H9 (cell line): ENCODE data around the gene ATP8A2. TPM values are rescaled to one million over a fixed set of nuclear protein-coding genes. Genes with fewer than 3 reads are reported as not detected.

ENCODE experiments used
- DNase-seq: peaks from one replicate; pipeline ENCODE4 v3.0.0-alpha.2; 2017
- H2AFZ ChIP-seq: one replicate; pipeline ENCODE4 v1.6.1; 2013; ENCODE audit warnings: mild to moderate bottlenecking, low read length, control low read depth, moderate library complexity
- H2AK5ac ChIP-seq: 2 replicates; pipeline ENCODE4 v1.6.1; 2013; ENCODE audit warnings: low read length, control low read depth, mixed read lengths; ENCODE audit not compliant: insufficient read length
- H2BK120ac ChIP-seq: one replicate; pipeline ENCODE4 v1.6.1; 2013; ENCODE audit warnings: low read depth, mild to moderate bottlenecking, low read length, control low read depth, inconsistent platforms; ENCODE audit not compliant: poor library complexity, severe bottlenecking
- H2BK12ac ChIP-seq: 2 replicates; pipeline ENCODE4 v1.6.1; 2013; ENCODE audit warnings: low read length, control low read depth, mixed read lengths, low read depth; ENCODE audit not compliant: insufficient read length
- H2BK15ac ChIP-seq: 2 replicates; pipeline ENCODE4 v1.6.1; 2013; ENCODE audit warnings: low read depth, low read length, control low read depth
- H2BK20ac ChIP-seq: one replicate; pipeline ENCODE4 v1.6.1; 2013; ENCODE audit warnings: low read depth, mild to moderate bottlenecking, low read length, control low read depth, inconsistent platforms; ENCODE audit not compliant: poor library complexity, severe bottlenecking
- H2BK5ac ChIP-seq: 2 replicates; pipeline ENCODE4 v1.6.1; 2013; ENCODE audit warnings: low read length, control low read depth, mixed read lengths; ENCODE audit not compliant: insufficient read length
- H3K14ac ChIP-seq: 2 replicates; pipeline ENCODE4 v1.6.1; 2013; ENCODE audit warnings: low read length, control low read depth; ENCODE audit not compliant: insufficient read depth
- H3K18ac ChIP-seq: 2 replicates; pipeline ENCODE4 v1.6.1; 2013; ENCODE audit warnings: low read depth, mild to moderate bottlenecking, mixed read lengths, low read length, control low read depth; ENCODE audit not compliant: insufficient read length
- H3K23ac ChIP-seq: 2 replicates; pipeline ENCODE4 v1.6.1; 2013; ENCODE audit warnings: low read length, control low read depth, mixed read lengths, low read depth; ENCODE audit not compliant: insufficient read length
- H3K23me2 ChIP-seq: 2 replicates; pipeline ENCODE4 v1.6.1; 2013; ENCODE audit warnings: low read depth, mild to moderate bottlenecking, mixed read lengths, low read length, control low read depth; ENCODE audit not compliant: insufficient read length, poor library complexity, severe bottlenecking
- H3K27ac ChIP-seq: 2 replicates; pipeline ENCODE4 v1.5.1; 2013; ENCODE audit warnings: low read length, control low read depth, mixed read lengths, low read depth; ENCODE audit not compliant: insufficient read length
- H3K27me3 ChIP-seq: 2 replicates; pipeline ENCODE4 v1.6.1; 2013; ENCODE audit warnings: low read length, control low read depth, inconsistent platforms; ENCODE audit not compliant: insufficient read depth
- H3K4ac ChIP-seq: 2 replicates; pipeline ENCODE4 v1.6.1; 2013; ENCODE audit warnings: low read depth, mild to moderate bottlenecking, control low read depth, inconsistent platforms, low read length, moderate library complexity
- H3K4me1 ChIP-seq: 2 replicates; pipeline ENCODE4 v1.6.1; 2013; ENCODE audit warnings: low read length, control low read depth, inconsistent platforms; ENCODE audit not compliant: insufficient read depth
- H3K4me2 ChIP-seq: 2 replicates; pipeline ENCODE4 v1.6.1; 2013; ENCODE audit warnings: low read length, control low read depth, mixed read lengths; ENCODE audit not compliant: insufficient read length, insufficient read depth
- H3K56ac ChIP-seq: 2 replicates; pipeline ENCODE4 v1.6.1; 2013; ENCODE audit warnings: low read depth, mild to moderate bottlenecking, mixed read lengths, low read length, control low read depth; ENCODE audit not compliant: insufficient read length
- H3K79me1 ChIP-seq: 2 replicates; pipeline ENCODE4 v1.6.1; 2013; ENCODE audit warnings: low read depth, mild to moderate bottlenecking, moderate library complexity, low read length, control low read depth, inconsistent platforms; ENCODE audit not compliant: insufficient read depth, poor library complexity, severe bottlenecking
- H3K79me2 ChIP-seq: 2 replicates; pipeline ENCODE4 v1.6.1; 2013; ENCODE audit warnings: low read length, control low read depth, inconsistent platforms; ENCODE audit not compliant: insufficient read depth
- H3K9ac ChIP-seq: 2 replicates; pipeline ENCODE4 v1.6.1; 2013; ENCODE audit warnings: low read length, control low read depth, mixed read lengths; ENCODE audit not compliant: insufficient read length; ENCODE audit errors: extremely low read depth
- H3K9me3 ChIP-seq: one replicate; pipeline ENCODE4 v1.6.1; 2013; ENCODE audit warnings: low read depth, low read length, inconsistent platforms; ENCODE audit not compliant: control insufficient read depth
- H3T11ph ChIP-seq: one replicate; pipeline ENCODE4 v1.6.1; 2013; ENCODE audit warnings: mild to moderate bottlenecking, low read length, control low read depth, inconsistent platforms
- H4K20me1 ChIP-seq: one replicate; pipeline ENCODE4 v1.6.1; 2013; ENCODE audit not compliant: control insufficient read depth, insufficient read length, insufficient read depth
- H4K5ac ChIP-seq: 2 replicates; pipeline ENCODE4 v1.6.1; 2013; ENCODE audit warnings: low read depth, mild to moderate bottlenecking, mixed read lengths, low read length, control low read depth; ENCODE audit not compliant: insufficient read length
- H4K8ac ChIP-seq: replicated peaks from 2 replicates; pipeline ENCODE4 v1.6.1; 2013; ENCODE audit warnings: low read length, control low read depth, mixed read lengths, low read depth; ENCODE audit not compliant: insufficient read length
- H4K91ac ChIP-seq: 2 replicates; pipeline ENCODE4 v1.6.1; 2013; ENCODE audit warnings: low read depth, mild to moderate bottlenecking, moderate library complexity, mixed read lengths, low read length, control low read depth; ENCODE audit not compliant: insufficient read length
- H3K27ac Mint-ChIP-seq, 3 experiments: 2 replicates in 2 of 3; 3 replicates in 1 of 3; pipeline ENCODE4 v1.8.0; 2020 to 2021; ENCODE audit warnings: mixed read lengths in 3 of 3, mild to moderate bottlenecking in 1 of 3, moderate library complexity in 1 of 3
- H3K27me3 Mint-ChIP-seq: 2 replicates; pipeline ENCODE4 v1.8.0; 2021; ENCODE audit warnings: low read depth, mild to moderate bottlenecking, moderate library complexity, mixed read lengths
- H3K36me3 Mint-ChIP-seq, 3 experiments: 2 replicates in 2 of 3; 3 replicates in 1 of 3; pipeline ENCODE4 v1.8.0; 2020 to 2021; ENCODE audit warnings: low read depth in 3 of 3, mixed read lengths in 3 of 3; ENCODE audit not compliant: insufficient read depth in 1 of 3
- H3K4me1 Mint-ChIP-seq, 2 experiments: 2 replicates each; pipeline ENCODE4 v1.8.0; 2020; ENCODE audit warnings: mixed read lengths in 2 of 2
- H3K4me3 Mint-ChIP-seq, 2 experiments: 2 replicates in 1 of 2; 3 replicates in 1 of 2; pipeline ENCODE4 v1.8.0; 2020 to 2021; ENCODE audit warnings: mild to moderate bottlenecking in 2 of 2, mixed read lengths in 2 of 2, moderate library complexity in 1 of 2
- H3K9me3 Mint-ChIP-seq, 2 experiments: 2 replicates in 1 of 2; 3 replicates in 1 of 2; pipeline ENCODE4 v1.8.0; 2020; ENCODE audit warnings: mild to moderate bottlenecking in 2 of 2, mixed read lengths in 2 of 2, moderate library complexity in 1 of 2
- CTCF ChIP-seq: fragments of 200-600 bp; sonication (generic); conservative IDR thresholded peaks from 3 replicates; pipeline ENCODE4 v1.8.0; 2021; ENCODE audit warnings: antibody characterized with exemption, mild to moderate bottlenecking
- WGBS: extraction: QIAGEN DNeasy Blood & Tissue Kit; methylation state at CpG from one replicate; pipeline ENCODE4 v1.1.7; 2013; ENCODE audit warnings: missing lambda C conversion rate, low lambda C conversion rate, mixed read lengths; ENCODE audit not compliant: insufficient read length; ENCODE audit errors: extremely low coverage; 5-methylcytosine and 5-hydroxymethylcytosine counted together
- total RNA-seq: library from RNA; stranded (reverse); gene quantifications from 2 replicates; pipeline ENCODE4 v1.2.1, GENCODE V29; 2021

The ATP8A2 gene
- total RNA-seq, 1 experiment from 2014 or later: 18.2 TPM

GRCh38 chr13:25778365-25778764 lies 406.6 kb downstream of the ATP8A2 start:
- H3K56ac ChIP-seq: no peak overlapping the region
- no peak overlapping the region for H2AK5ac ChIP-seq
- H2BK20ac ChIP-seq: no peak overlapping the region
- H3K4me2 ChIP-seq: no peak overlapping the region
- no peak overlapping the region for H3K27ac ChIP-seq
- H3K4me1 ChIP-seq: no peaks in the 10 kb centered on the region
- H2BK15ac ChIP-seq: no peak overlapping the region
- DNase-seq: no peak
- Mint-ChIP-seq H3K4me3 (no peak overlapping the region), H3K9me3 (peaks cover 0 to 2% of the 10 kb centered on the region in 2 experiments; a peak in 1 of 5 replicates), H3K27me3 (no peaks in the 10 kb centered on the region), H3K27ac (no peak overlapping the region; a peak in 1 of 7 replicates), H3K36me3 (peaks cover 0 to 2% (median 0%) of the 10 kb centered on the region in 3 experiments; a peak in 1 of 7 replicates), H3K4me1 (peaks cover 6 to 20% of the 10 kb centered on the region in 2 experiments)
- no peak overlapping the region for H3K23ac ChIP-seq
- no peak overlapping the region for H2BK12ac ChIP-seq
- no peak overlapping the region for H2BK120ac ChIP-seq
- H2BK5ac ChIP-seq: no peak overlapping the region
- no peaks in the 10 kb centered on the region for H3K23me2 ChIP-seq
- H3K9ac ChIP-seq: no peak overlapping the region
- H3K14ac ChIP-seq: no peak overlapping the region
- H2AFZ ChIP-seq: no peak overlapping the region
- H3K4ac ChIP-seq: no peak overlapping the region
- no peak overlapping the region for H4K5ac ChIP-seq
- WGBS: no CpG with 5 or more reads among the region's 7 CpGs
- H3T11ph ChIP-seq: no peak overlapping the region
- H4K8ac ChIP-seq: no peak overlapping the region
- H3K79me2 ChIP-seq: no peaks in the 10 kb centered on the region
- no peak overlapping the region for H3K18ac ChIP-seq
- no peaks in the 10 kb centered on the region for H3K79me1 ChIP-seq
- TF ChIP-seq CTCF: no peak
- no peaks in the 10 kb centered on the region for H4K20me1 ChIP-seq
- no peak overlapping the region for H4K91ac ChIP-seq
- H3K27me3 ChIP-seq: no peaks in the 10 kb centered on the region
- no peaks in the 10 kb centered on the region for H3K9me3 ChIP-seq
